CD4-positive, CD25-positive, alpha-beta regulatory T cell (primary cell): ENCODE data around the gene S100A14. TPM values are rescaled to one million over a fixed set of nuclear protein-coding genes. Genes with fewer than 3 reads are reported as not detected.
A peak's percentile ranks its signal among the peaks of the same experiment; 100 is the strongest.
"Not testable (repeated sequence)": the region's sequence is repeated elsewhere in the genome, so short reads cannot be mapped to it uniquely, and the experiment has no call there.

Source experiments
- ATAC-seq, 2 donors: fragments of 150-1000 bp; cut with Tn5 transposase; one replicate each; pipeline ENCODE4 v1.10.0; 2021; ENCODE audit warnings: low read depth in 2 of 2, moderate number of reproducible peaks in 2 of 2, moderate library complexity in 1 of 2
- DNase-seq, 3 donors: peaks; one replicate each; pipeline versions ENCODE4 v3.0.0 to v3.0.0-alpha.2; 2012 to 2022; ENCODE audit warnings: mixed read lengths in 1 of 3
- H3K27ac ChIP-seq: one replicate; pipeline ENCODE4 v1.7.0; 2013; ENCODE audit warnings: mild to moderate bottlenecking, low read length; ENCODE audit not compliant: insufficient read depth, poor library complexity, severe bottlenecking
- H3K27me3 ChIP-seq: one replicate; pipeline ENCODE4 v1.7.0; 2013; ENCODE audit warnings: low read length; ENCODE audit not compliant: control insufficient read depth, insufficient read depth
- H3K36me3 ChIP-seq: one replicate; pipeline ENCODE4 v1.7.0; 2013; ENCODE audit warnings: mild to moderate bottlenecking, low read length, moderate library complexity; ENCODE audit not compliant: control insufficient read depth, insufficient read depth
- H3K4me1 ChIP-seq: 2 replicates; pipeline ENCODE4 v1.7.0; 2013; ENCODE audit warnings: mild to moderate bottlenecking, low read length; ENCODE audit not compliant: insufficient read depth, control insufficient read depth, poor library complexity, severe bottlenecking
- H3K4me3 ChIP-seq: one replicate; pipeline ENCODE4 v1.7.0; 2013; ENCODE audit warnings: low read depth, mild to moderate bottlenecking, low read length, moderate library complexity
- H3K9me3 ChIP-seq, 2 experiments: 1 replicate in 1 of 2; 2 replicates in 1 of 2; pipeline ENCODE4 v1.7.0; 2013; ENCODE audit warnings: low read length in 2 of 2, mild to moderate bottlenecking in 1 of 2, moderate library complexity in 1 of 2; ENCODE audit not compliant: control insufficient read depth in 2 of 2
- H3K27ac Mint-ChIP-seq, 3 donors: one replicate each; pipeline ENCODE4 v1.8.0; 2020 to 2022; ENCODE audit warnings: mild to moderate bottlenecking in 3 of 3, mixed read lengths in 3 of 3, moderate library complexity in 2 of 3
- H3K27me3 Mint-ChIP-seq: one replicate; pipeline ENCODE4 v1.8.0; 2022; ENCODE audit warnings: mild to moderate bottlenecking, mixed read lengths
- H3K36me3 Mint-ChIP-seq: one replicate; pipeline ENCODE4 v1.8.0; 2020; ENCODE audit warnings: mixed read lengths
- H3K4me1 Mint-ChIP-seq, 4 donors: one replicate each; pipeline ENCODE4 v1.8.0; 2020 to 2022; ENCODE audit warnings: mixed read lengths in 4 of 4, mild to moderate bottlenecking in 1 of 4
- H3K4me3 Mint-ChIP-seq, 4 donors: one replicate each; pipeline ENCODE4 v1.8.0; 2020 to 2022; ENCODE audit warnings: mild to moderate bottlenecking in 4 of 4, mixed read lengths in 4 of 4, moderate library complexity in 3 of 4
- H3K9me3 Mint-ChIP-seq, 7 donors: one replicate each; pipeline ENCODE4 v1.8.0; 2020 to 2022; ENCODE audit warnings: mixed read lengths in 7 of 7, mild to moderate bottlenecking in 3 of 7, moderate library complexity in 2 of 7
- polyA plus RNA-seq, 4 donors: library from polyadenylated mRNA; unstranded; fragments of 300-500 nt; fragmentation: Illumina TruSeq; gene quantifications; one replicate each; pipeline ENCODE4 v1.2.3, GENCODE V29; 2021
- total RNA-seq: library from RNA; stranded (reverse); gene quantifications from one replicate; pipeline ENCODE4 v1.2.3, GENCODE V29; 2022

The S100A14 gene
- total and polyA plus RNA-seq, 5 donors from 2014 or later, result not detected

DNA sequence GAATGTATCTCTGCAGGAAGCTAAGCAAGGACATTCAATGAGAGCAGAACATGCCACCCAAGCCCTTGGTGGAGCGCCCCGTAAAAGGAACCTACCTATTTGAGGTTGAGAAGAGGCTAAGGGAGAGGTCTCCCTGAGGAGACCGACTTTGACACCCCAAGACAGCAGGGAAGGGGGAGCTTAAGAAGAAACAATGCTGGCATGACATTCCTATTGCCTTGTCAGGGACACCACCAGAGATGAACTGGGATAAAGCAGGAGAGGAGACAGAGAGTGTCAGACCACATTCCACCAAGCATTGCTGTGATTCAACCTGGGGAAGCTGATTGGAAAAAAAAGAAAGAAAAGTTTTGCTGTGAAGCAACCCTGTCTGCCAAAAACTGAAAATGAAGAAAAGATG, 37.2 kb downstream of the S100A14 start:
- no peak for ATAC-seq
- H3K9me3 Mint-ChIP-seq, result no peaks in the 10 kb centered on the region
- H3K4me3 ChIP-seq, result no peak overlapping the region

GRCh38 chr1:153578490-153578889, 37.6 kb downstream of the S100A14 start:
- peaks cover 14% of the 10 kb centered on the region for H3K27me3 ChIP-seq
- H3K4me1 ChIP-seq, result no peaks in the 10 kb centered on the region
- no peaks in the 10 kb centered on the region for H3K4me1 Mint-ChIP-seq

More for the DNA sequence above, 37.2 kb downstream of the S100A14 start:
- Histone ChIP-seq H3K9me3 (no peaks in the 10 kb centered on the region), H3K27me3 (peaks cover 14% of the 10 kb centered on the region), H3K27ac (no peak overlapping the region), H3K4me1 (no peaks in the 10 kb centered on the region), H3K36me3 (no peaks in the 10 kb centered on the region)
- Mint-ChIP-seq H3K4me1 (no peaks in the 10 kb centered on the region), H3K36me3 (no peaks in the 10 kb centered on the region), H3K27me3 (peaks cover 33% of the 10 kb centered on the region), H3K4me3 (no peak overlapping the region), H3K27ac (no peak overlapping the region)
- no peak for DNase-seq

DNA sequence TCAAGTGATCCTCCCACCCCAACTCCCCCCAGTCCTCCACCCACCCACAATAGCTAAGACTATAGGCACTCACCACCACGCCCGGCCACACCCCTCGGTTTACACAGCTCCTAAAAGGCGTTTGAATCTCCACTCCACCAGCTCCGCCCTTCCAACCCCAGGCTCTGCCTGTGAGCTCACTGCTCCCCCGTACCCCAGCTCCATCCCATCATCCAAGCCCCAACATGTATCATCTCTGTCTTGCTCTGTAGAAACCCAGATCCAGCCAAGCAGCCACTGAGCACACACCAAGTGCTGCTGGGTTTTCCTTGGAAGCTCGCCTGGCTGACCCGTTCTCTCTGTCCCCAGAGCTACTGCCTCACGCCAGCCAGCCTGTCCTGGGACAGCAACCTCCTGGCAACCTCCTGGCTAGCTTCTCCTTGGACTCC, 38.5 kb downstream of the S100A14 start:
- peak overlapping the region in 1 of 3 donors; percentile 37 for H3K27ac Mint-ChIP-seq
- ATAC-seq, result no peak

More at GRCh38 chr1:153578490-153578889, 37.6 kb downstream of the S100A14 start:
- no peaks in the 10 kb centered on the region for H3K36me3 Mint-ChIP-seq
- H3K4me3 Mint-ChIP-seq, result no peak overlapping the region
- H3K9me3 ChIP-seq, result no peaks in the 10 kb centered on the region
- peaks cover 33% of the 10 kb centered on the region for H3K27me3 Mint-ChIP-seq
- H3K27ac Mint-ChIP-seq, result peak overlapping the region in 1 of 3 donors; percentile 39
- H3K36me3 ChIP-seq, result no peaks in the 10 kb centered on the region
- no peak overlapping the region for H3K27ac ChIP-seq
- H3K9me3 Mint-ChIP-seq, result no peaks in the 10 kb centered on the region
- H3K4me3 ChIP-seq, result no peak overlapping the region
- ATAC-seq (no peak), DNase-seq (no peak)

GRCh38 chr1:153577138-153577537, 39.0 kb downstream of the S100A14 start:
- H3K4me1 ChIP-seq, result no peaks in the 10 kb centered on the region
- H3K36me3 ChIP-seq, result no peaks in the 10 kb centered on the region
- no peak overlapping the region for H3K27ac ChIP-seq
- ATAC-seq (no peak), DNase-seq (no peak)
- H3K9me3 Mint-ChIP-seq, result no peaks in the 10 kb centered on the region
- H3K9me3 ChIP-seq, result no peaks in the 10 kb centered on the region
- no peak overlapping the region for H3K4me3 Mint-ChIP-seq
- H3K27me3 Mint-ChIP-seq, result peaks cover 37% of the 10 kb centered on the region
- peaks cover 0 to 9% (median 2%) of the 10 kb centered on the region in 4 donors for H3K4me1 Mint-ChIP-seq
- H3K36me3 Mint-ChIP-seq, result no peaks in the 10 kb centered on the region
- H3K4me3 ChIP-seq, result no peak overlapping the region
- no peak overlapping the region for H3K27ac Mint-ChIP-seq
- H3K27me3 ChIP-seq, result peaks cover 14% of the 10 kb centered on the region

More for the DNA sequence above, 38.5 kb downstream of the S100A14 start:
- Histone ChIP-seq H3K4me3 (no peak overlapping the region), H3K4me1 (no peaks in the 10 kb centered on the region), H3K9me3 (no peaks in the 10 kb centered on the region), H3K27ac (no peak overlapping the region), H3K27me3 (peaks cover 14% of the 10 kb centered on the region), H3K36me3 (no peaks in the 10 kb centered on the region)
- peaks cover 35% of the 10 kb centered on the region for H3K27me3 Mint-ChIP-seq
- no peak overlapping the region for H3K4me3 Mint-ChIP-seq
- no peaks in the 10 kb centered on the region for H3K36me3 Mint-ChIP-seq
- no peak for DNase-seq
- peaks cover 0 to 6% (median 1%) of the 10 kb centered on the region in 4 donors for H3K4me1 Mint-ChIP-seq
- H3K9me3 Mint-ChIP-seq, result no peaks in the 10 kb centered on the region

DNA sequence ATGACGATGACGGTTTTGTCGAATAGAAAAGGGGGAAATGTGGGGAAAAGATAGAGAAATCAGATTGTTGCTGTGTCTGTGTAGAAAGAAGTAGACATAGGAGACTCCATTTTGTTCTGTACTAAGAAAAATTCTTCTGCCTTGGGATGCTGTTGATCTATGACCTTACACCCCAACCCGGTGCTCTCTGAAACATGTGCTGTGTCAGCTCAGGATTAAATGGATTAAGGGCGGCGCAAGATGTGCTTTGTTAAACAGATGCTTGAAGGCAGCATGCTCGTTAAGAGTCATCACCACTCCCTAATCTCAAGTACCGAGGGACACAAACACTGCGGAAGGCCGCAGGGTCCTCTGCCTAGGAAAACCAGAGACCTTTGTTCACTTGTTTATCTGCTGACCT, 40.6 kb downstream of the S100A14 start:
- not testable (repeated sequence) for H3K4me1 ChIP-seq
- H3K27me3 Mint-ChIP-seq, result peaks cover 37% of the 10 kb centered on the region

GRCh38 chr1:153575081-153575491, 41.0 kb downstream of the S100A14 start:
- H3K4me1 Mint-ChIP-seq, result not testable (repeated sequence)

More for the DNA sequence above, 40.6 kb downstream of the S100A14 start:
- ATAC-seq, H3K4me3 Mint-ChIP-seq, H3K27ac Mint-ChIP-seq, H3K4me1 Mint-ChIP-seq, DNase-seq, H3K36me3 Mint-ChIP-seq, H3K27ac ChIP-seq, H3K9me3 Mint-ChIP-seq, H3K36me3 ChIP-seq, H3K9me3 ChIP-seq, H3K4me3 ChIP-seq: not testable (repeated sequence)
- peaks cover 14% of the 10 kb centered on the region for H3K27me3 ChIP-seq

GRCh38 chr1:153573351-153573750, 42.8 kb downstream of the S100A14 start:
- Mint-ChIP-seq H3K9me3 (no peaks in the 10 kb centered on the region), H3K27me3 (peaks cover 31% of the 10 kb centered on the region), H3K27ac (no peak overlapping the region), H3K4me1 (peaks cover 0 to 20% (median 9%) of the 10 kb centered on the region in 4 donors), H3K36me3 (no peaks in the 10 kb centered on the region), H3K4me3 (no peak overlapping the region)
- ATAC-seq, result no peak
- Histone ChIP-seq H3K9me3 (no peaks in the 10 kb centered on the region), H3K27me3 (peaks cover 12% of the 10 kb centered on the region), H3K36me3 (no peaks in the 10 kb centered on the region), H3K4me1 (peaks cover 6% of the 10 kb centered on the region), H3K4me3 (no peak overlapping the region), H3K27ac (no peak overlapping the region)
- DNase-seq, result no peak

More at GRCh38 chr1:153575081-153575491, 41.0 kb downstream of the S100A14 start:
- not testable (repeated sequence) for H3K9me3 ChIP-seq, H3K4me3 ChIP-seq, H3K36me3 ChIP-seq, H3K9me3 Mint-ChIP-seq, H3K4me1 ChIP-seq, ATAC-seq, H3K27ac ChIP-seq, H3K4me3 Mint-ChIP-seq, H3K36me3 Mint-ChIP-seq, H3K27ac Mint-ChIP-seq, DNase-seq
- H3K27me3 ChIP-seq, result peaks cover 14% of the 10 kb centered on the region
- H3K27me3 Mint-ChIP-seq, result peaks cover 36% of the 10 kb centered on the region

DNA sequence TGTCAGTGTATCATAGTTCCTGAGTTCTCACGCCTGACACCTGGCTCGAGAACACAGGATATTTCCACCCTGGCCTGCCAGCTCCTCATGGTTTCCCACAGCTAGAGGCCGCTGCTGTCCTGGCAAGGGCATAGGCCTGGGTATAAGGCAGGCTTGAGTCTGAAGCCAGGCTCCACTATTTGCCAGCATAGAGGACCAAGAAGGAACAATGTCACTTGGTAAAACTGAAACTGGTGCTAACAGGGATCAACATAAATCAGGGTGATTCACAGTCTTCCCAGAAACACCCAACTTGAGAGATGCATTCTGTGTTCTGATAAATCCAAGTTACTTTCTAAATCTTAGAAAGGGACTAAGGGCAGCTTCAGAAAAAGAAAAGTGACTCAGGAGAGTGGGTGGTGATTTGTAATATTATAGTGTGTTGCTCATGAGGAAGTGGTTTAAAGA, 43.5 kb downstream of the S100A14 start:
- H3K27ac Mint-ChIP-seq, result no peak overlapping the region
- no peaks in the 10 kb centered on the region for H3K36me3 ChIP-seq
- H3K9me3 Mint-ChIP-seq, result no peaks in the 10 kb centered on the region
- H3K27me3 Mint-ChIP-seq, result peaks cover 25% of the 10 kb centered on the region
- H3K27me3 ChIP-seq, result peaks cover 6% of the 10 kb centered on the region
- peak; percentile 57 to 79 for ATAC-seq
- DNase-seq, result peak in 2 of 3 donors; percentile 39 to 70
- peaks cover 13% of the 10 kb centered on the region for H3K4me1 ChIP-seq
- no peak overlapping the region for H3K27ac ChIP-seq
- H3K9me3 ChIP-seq, result no peaks in the 10 kb centered on the region
- peaks cover 0 to 27% (median 16%) of the 10 kb centered on the region in 4 donors for H3K4me1 Mint-ChIP-seq
- H3K4me3 ChIP-seq, result no peak overlapping the region
- no peak overlapping the region for H3K4me3 Mint-ChIP-seq
- H3K36me3 Mint-ChIP-seq, result no peaks in the 10 kb centered on the region
